ENCODE data around the gene HTT.

HTT gene

GRCh38 chr4:3233391-3234071, 159.1 kb downstream of the HTT start:
- Histone ChIP-seq H3K36me3 (ENCODE audit: control insufficient read depth, insufficient read depth, low read length) (peaks cover 55% of the 10 kb centered on the region), H3K27me3 (ENCODE audit: control insufficient read depth, insufficient read depth, low read length, poor library complexity, severe bottlenecking) (no peaks in the 10 kb centered on the region), H3K4me3 (ENCODE audit: insufficient read depth, low read depth, low read length) (no peak overlapping the region), H3K9me3 (ENCODE audit: control insufficient read depth, low read length) (no peaks in the 10 kb centered on the region), H3K4me1 (ENCODE audit: control insufficient read depth, insufficient read depth, low read length) (no peaks in the 10 kb centered on the region), H3K27ac (ENCODE audit: insufficient read depth, low read depth, low read length, poor library complexity, severe bottlenecking) (no peak overlapping the region)
- 94% methylated on average over 21 of the region's 21 CpGs for WGBS, 2 experiments

- no peaks in the 10 kb centered on the region for H3K27me3 ChIP-seq (ENCODE audit: control insufficient read depth, insufficient read depth, low read length, poor library complexity, severe bottlenecking)
- no peaks in the 10 kb centered on the region for H3K4me1 ChIP-seq (ENCODE audit: control insufficient read depth, insufficient read depth, low read length)
- no peak overlapping the region for H3K4me3 ChIP-seq (ENCODE audit: insufficient read depth, low read depth, low read length)
- peaks cover 47% of the 10 kb centered on the region for H3K36me3 ChIP-seq (ENCODE audit: control insufficient read depth, insufficient read depth, low read length)
- H3K9me3 ChIP-seq (ENCODE audit: control insufficient read depth, low read length) = no peaks in the 10 kb centered on the region
- no peak overlapping the region for H3K27ac ChIP-seq (ENCODE audit: insufficient read depth, low read depth, low read length, poor library complexity, severe bottlenecking)
- 95% methylated on average over 23 of the region's 23 CpGs for WGBS, 2 experiments
Observed at GRCh38 chr4:3234171-3235029, 159.9 kb downstream of the HTT start.

- no peak overlapping the region for H3K4me3 ChIP-seq (ENCODE audit: insufficient read depth, low read depth, low read length)
- H3K27ac ChIP-seq (ENCODE audit: insufficient read depth, low read depth, low read length, poor library complexity, severe bottlenecking) = no peak overlapping the region
- 93 to 95% methylated on average over 14 of the region's 14 CpGs for WGBS, 2 experiments
- no peaks in the 10 kb centered on the region for H3K4me1 ChIP-seq (ENCODE audit: control insufficient read depth, insufficient read depth, low read length)
- no peaks in the 10 kb centered on the region for H3K27me3 ChIP-seq (ENCODE audit: control insufficient read depth, insufficient read depth, low read length, poor library complexity, severe bottlenecking)
- peaks cover 41% of the 10 kb centered on the region for H3K36me3 ChIP-seq (ENCODE audit: control insufficient read depth, insufficient read depth, low read length)
- H3K9me3 ChIP-seq (ENCODE audit: control insufficient read depth, low read length) = no peaks in the 10 kb centered on the region
Observed at GRCh38 chr4:3235030-3235345, 160.5 kb downstream of the HTT start.

- H3K4me1 ChIP-seq (ENCODE audit: control insufficient read depth, insufficient read depth, low read length) = no peaks in the 10 kb centered on the region
- no peak overlapping the region for H3K27ac ChIP-seq (ENCODE audit: insufficient read depth, low read depth, low read length, poor library complexity, severe bottlenecking)
- peaks cover 35% of the 10 kb centered on the region for H3K36me3 ChIP-seq (ENCODE audit: control insufficient read depth, insufficient read depth, low read length)
- H3K9me3 ChIP-seq (ENCODE audit: control insufficient read depth, low read length) = no peaks in the 10 kb centered on the region
- H3K27me3 ChIP-seq (ENCODE audit: control insufficient read depth, insufficient read depth, low read length, poor library complexity, severe bottlenecking) = no peaks in the 10 kb centered on the region
- no peak overlapping the region for H3K4me3 ChIP-seq (ENCODE audit: insufficient read depth, low read depth, low read length)
- WGBS, 2 experiments = 94 to 95% methylated on average over 11 of the region's 11 CpGs
Observed at GRCh38 chr4:3235581-3235980, 161.1 kb downstream of the HTT start.

- Histone ChIP-seq H3K4me3 (ENCODE audit: insufficient read depth, low read depth, low read length) (no peak overlapping the region), H3K36me3 (ENCODE audit: control insufficient read depth, insufficient read depth, low read length) (peaks cover 27% of the 10 kb centered on the region), H3K9me3 (ENCODE audit: control insufficient read depth, low read length) (no peaks in the 10 kb centered on the region), H3K27me3 (ENCODE audit: control insufficient read depth, insufficient read depth, low read length, poor library complexity, severe bottlenecking) (no peaks in the 10 kb centered on the region), H3K4me1 (ENCODE audit: control insufficient read depth, insufficient read depth, low read length) (no peaks in the 10 kb centered on the region), H3K27ac (ENCODE audit: insufficient read depth, low read depth, low read length, poor library complexity, severe bottlenecking) (no peak overlapping the region)
- WGBS, 2 experiments = 93% methylated on average over 9 of the region's 9 CpGs
Observed at GRCh38 chr4:3236326-3236878, 161.9 kb downstream of the HTT start.

GRCh38 chr4:3237266-3237665, 162.8 kb downstream of the HTT start:
- Histone ChIP-seq H3K27ac (ENCODE audit: insufficient read depth, low read depth, low read length, poor library complexity, severe bottlenecking) (no peak overlapping the region), H3K36me3 (ENCODE audit: control insufficient read depth, insufficient read depth, low read length) (peaks cover 25% of the 10 kb centered on the region), H3K27me3 (ENCODE audit: control insufficient read depth, insufficient read depth, low read length, poor library complexity, severe bottlenecking) (no peaks in the 10 kb centered on the region), H3K4me3 (ENCODE audit: insufficient read depth, low read depth, low read length) (no peak overlapping the region), H3K4me1 (ENCODE audit: control insufficient read depth, insufficient read depth, low read length) (no peaks in the 10 kb centered on the region), H3K9me3 (ENCODE audit: control insufficient read depth, low read length) (no peaks in the 10 kb centered on the region)
- 85 to 86% methylated on average over 19 of the region's 19 CpGs for WGBS, 2 experiments

GRCh38 chr4:3237712-3238560, 163.5 kb downstream of the HTT start:
- H3K27ac ChIP-seq (ENCODE audit: insufficient read depth, low read depth, low read length, poor library complexity, severe bottlenecking) = no peak overlapping the region
- H3K27me3 ChIP-seq (ENCODE audit: control insufficient read depth, insufficient read depth, low read length, poor library complexity, severe bottlenecking) = no peaks in the 10 kb centered on the region
- H3K9me3 ChIP-seq (ENCODE audit: control insufficient read depth, low read length) = no peaks in the 10 kb centered on the region
- H3K4me1 ChIP-seq (ENCODE audit: control insufficient read depth, insufficient read depth, low read length) = no peaks in the 10 kb centered on the region
- WGBS, 2 experiments = 64 to 65% methylated on average over 26 of the region's 26 CpGs
- peaks cover 23% of the 10 kb centered on the region for H3K36me3 ChIP-seq (ENCODE audit: control insufficient read depth, insufficient read depth, low read length)
- H3K4me3 ChIP-seq (ENCODE audit: insufficient read depth, low read depth, low read length) = no peak overlapping the region

GRCh38 chr4:3238721-3239120, 164.2 kb downstream of the HTT start:
- Histone ChIP-seq H3K4me3 (ENCODE audit: insufficient read depth, low read depth, low read length) (no peak overlapping the region), H3K9me3 (ENCODE audit: control insufficient read depth, low read length) (no peaks in the 10 kb centered on the region), H3K27ac (ENCODE audit: insufficient read depth, low read depth, low read length, poor library complexity, severe bottlenecking) (no peak overlapping the region), H3K27me3 (ENCODE audit: control insufficient read depth, insufficient read depth, low read length, poor library complexity, severe bottlenecking) (no peaks in the 10 kb centered on the region), H3K36me3 (ENCODE audit: control insufficient read depth, insufficient read depth, low read length) (peaks cover 15% of the 10 kb centered on the region), H3K4me1 (ENCODE audit: control insufficient read depth, insufficient read depth, low read length) (no peaks in the 10 kb centered on the region)
- WGBS, 2 experiments = 88 to 90% methylated on average over 18 of the region's 18 CpGs

- H3K27me3 ChIP-seq (ENCODE audit: control insufficient read depth, insufficient read depth, low read length, poor library complexity, severe bottlenecking) = no peaks in the 10 kb centered on the region
- H3K36me3 ChIP-seq (ENCODE audit: control insufficient read depth, insufficient read depth, low read length) = peaks cover 9% of the 10 kb centered on the region
- no peaks in the 10 kb centered on the region for H3K9me3 ChIP-seq (ENCODE audit: control insufficient read depth, low read length)
- 93 to 96% methylated on average over 11 of the region's 11 CpGs for WGBS, 2 experiments
- H3K27ac ChIP-seq (ENCODE audit: insufficient read depth, low read depth, low read length, poor library complexity, severe bottlenecking) = no peak overlapping the region
- no peaks in the 10 kb centered on the region for H3K4me1 ChIP-seq (ENCODE audit: control insufficient read depth, insufficient read depth, low read length)
- H3K4me3 ChIP-seq (ENCODE audit: insufficient read depth, low read depth, low read length) = no peak overlapping the region
Observed at GRCh38 chr4:3239303-3239702, 164.8 kb downstream of the HTT start.

All from ectodermal cell (in vitro differentiated cells).